ENCODE results near the gene WDR36. TPM values are rescaled to one million over a fixed set of nuclear protein-coding genes. Genes with fewer than 3 reads are reported as not detected.

The WDR36 gene
- polyA plus RNA-seq, 1 of the 3 experiments (the other 2 are of a cell fraction) = 6.7 TPM

GRCh38 chr5:111066261-111066938 is 25.7 kb upstream of the WDR36 start:
- Histone ChIP-seq H3K4me1 (ENCODE audit: control insufficient read depth in 1 of 2, insufficient read depth in 2 of 2, low read depth in 1 of 2, low read length in 1 of 2) (peaks cover 3 to 4% of the 10 kb centered on the region in 2 experiments; a peak in 3 of 4 replicates), H3K9me2 (no peaks in the 10 kb centered on the region), H2AFZ (ENCODE audit: low read depth) (0 out of 2 replicates have a peak overlapping the region, but pooled peaks have one; percentile 59), H3K9ac (no peak overlapping the region), H3K9me3 (no peaks in the 10 kb centered on the region), H3K4me2 (no peak overlapping the region), H4K20me1 (ENCODE audit: insufficient read depth) (no peaks in the 10 kb centered on the region), H3K27me3 (ENCODE audit: insufficient read depth) (no peaks in the 10 kb centered on the region), H3F3A (replicated peaks; ENCODE audit: insufficient read depth) (peaks cover 8% of the 10 kb centered on the region), H3K4me3 (ENCODE audit: low read depth in 2 of 2, low read length in 1 of 2) (no peak overlapping the region), H3K27ac (ENCODE audit: low read depth in 2 of 2, low read length in 1 of 2) (no peak overlapping the region), H3K79me2 (ENCODE audit: insufficient read depth) (no peaks in the 10 kb centered on the region; the same call in 1 of the 2 replicates), H3K36me3 (replicated peaks in 1 of 2; ENCODE audit: control insufficient read depth in 1 of 2, insufficient read depth in 2 of 2, low read length in 1 of 2) (no peaks in the 10 kb centered on the region)
- CTCF ChIA-PET = interaction anchor here (0.9 to 2.4 kb wide), 2 partner anchors 8 to 310 kb away, joined by 3 to 5 read pairs; no protein-coding TSS in a partner anchor
- TF ChIP-seq FOXJ3 (CRISPR knock-in tag; IDR thresholded peaks at IDR 0.05) (no peak), FOXM1 (IDR thresholded peaks at IDR 0.05; ENCODE audit: low read depth) (no peak), YY1 (IDR thresholded peaks at IDR 0.05; ENCODE audit: low read depth) (no peak), GATA2 (CRISPR knock-in tag; IDR thresholded peaks at IDR 0.05) (no peak)
- POLR2A ChIA-PET = no interaction called here
- 85% methylated on average over 2 of the region's 2 CpGs for WGBS (ENCODE audit: low lambda C conversion rate)
- no peak for DNase-seq

- TF ChIP-seq IRF3 (IDR thresholded peaks at IDR 0.05; ENCODE audit: low read depth, low read length) (no peak), CHD2 (IDR thresholded peaks at IDR 0.05; ENCODE audit: low read length, partially characterized antibody) (no peak), NFIC (IDR thresholded peaks at IDR 0.05; ENCODE audit: borderline replicate concordance) (no peak)
- POLR2A ChIA-PET = no interaction called here
- Histone ChIP-seq H3F3A (replicated peaks; ENCODE audit: insufficient read depth) (peaks cover 15% of the 10 kb centered on the region), H3K4me2 (no peak overlapping the region), H4K20me1 (ENCODE audit: insufficient read depth) (no peaks in the 10 kb centered on the region), H3K27ac (ENCODE audit: low read depth in 2 of 2, low read length in 1 of 2) (no peak overlapping the region), H2AFZ (ENCODE audit: low read depth) (no peak overlapping the region), H3K9ac (no peak overlapping the region), H3K79me2 (ENCODE audit: insufficient read depth) (no peaks in the 10 kb centered on the region; the same call in 1 of the 2 replicates), H3K9me3 (no peaks in the 10 kb centered on the region), H3K9me2 (no peaks in the 10 kb centered on the region), H3K27me3 (ENCODE audit: insufficient read depth) (no peaks in the 10 kb centered on the region), H3K4me3 (ENCODE audit: low read depth in 2 of 2, low read length in 1 of 2) (no peak overlapping the region), H3K36me3 (replicated peaks in 1 of 2; ENCODE audit: control insufficient read depth in 1 of 2, insufficient read depth in 2 of 2, low read length in 1 of 2) (no peaks in the 10 kb centered on the region), H3K4me1 (ENCODE audit: control insufficient read depth in 1 of 2, insufficient read depth in 2 of 2, low read depth in 1 of 2, low read length in 1 of 2) (peaks cover 3 to 7% of the 10 kb centered on the region in 2 experiments; a peak in 2 of 4 replicates)
- WGBS (ENCODE audit: low lambda C conversion rate) = 73% methylated on average over 2 of the region's 2 CpGs
- CTCF ChIA-PET = interaction anchor here (1.0 to 1.5 kb wide), 3 partner anchors 9 to 314 kb away, joined by 3 to 4 read pairs (median 3); no protein-coding TSS in a partner anchor
- no peak for DNase-seq
Measured at GRCh38 chr5:111068213-111068612, 23.9 kb upstream of the WDR36 start.

GRCh38 chr5:111069839-111070238 is 22.3 kb upstream of the WDR36 start:
- H3K9ac ChIP-seq = no peak overlapping the region
- H4K20me1 ChIP-seq (ENCODE audit: insufficient read depth) = no peaks in the 10 kb centered on the region
- no peaks in the 10 kb centered on the region for H3K36me3 ChIP-seq (replicated peaks in 1 of 2; ENCODE audit: control insufficient read depth in 1 of 2, insufficient read depth in 2 of 2, low read length in 1 of 2)
- POLR2A ChIA-PET = no interaction called here
- no peaks in the 10 kb centered on the region for H3K9me3 ChIP-seq
- no peaks in the 10 kb centered on the region for H3K79me2 ChIP-seq (ENCODE audit: insufficient read depth)
- DNase-seq = no peak
- H3K9me2 ChIP-seq = no peaks in the 10 kb centered on the region
- no peak overlapping the region for H3K4me2 ChIP-seq
- H3K27me3 ChIP-seq (ENCODE audit: insufficient read depth) = no peaks in the 10 kb centered on the region
- peaks cover 12% of the 10 kb centered on the region for H3F3A ChIP-seq (replicated peaks; ENCODE audit: insufficient read depth)
- H3K4me3 ChIP-seq (ENCODE audit: low read depth in 2 of 2, low read length in 1 of 2) = no peak overlapping the region
- peak overlapping the region; percentile 68 to 74 for H3K27ac ChIP-seq (ENCODE audit: low read depth in 2 of 2, low read length in 1 of 2)
- WGBS (ENCODE audit: low lambda C conversion rate) = 33% methylated on average over 4 of the region's 4 CpGs
- peaks cover 5 to 9% of the 10 kb centered on the region in 2 experiments for H3K4me1 ChIP-seq (ENCODE audit: control insufficient read depth in 1 of 2, insufficient read depth in 2 of 2, low read depth in 1 of 2, low read length in 1 of 2)
- CTCF ChIA-PET = interaction anchor here (1.4 kb wide), 1 partner anchor 313 kb away, joined by 4 read pairs; no protein-coding TSS in a partner anchor
- H2AFZ ChIP-seq (ENCODE audit: low read depth) = no peak overlapping the region; the same call in 1 of the 2 replicates
- TF ChIP-seq MEF2A (IDR thresholded peaks at IDR 0.05; ENCODE audit: borderline replicate concordance, low read depth) (peak; percentile 85), EZH2phosphoT487 (IDR thresholded peaks at IDR 0.05; ENCODE audit: borderline replicate concordance, low read depth) (no peak), MAX (IDR thresholded peaks at IDR 0.05; ENCODE audit: low read depth) (peak; percentile 43; the same call in 1 of the 2 replicates), CHD2 (IDR thresholded peaks at IDR 0.05; ENCODE audit: low read length, partially characterized antibody) (no peak), NFIC (IDR thresholded peaks at IDR 0.05; ENCODE audit: borderline replicate concordance) (peak; percentile 85), USF1 (IDR thresholded peaks at IDR 0.05; ENCODE audit: borderline replicate concordance, low read depth) (no peak), NRF1 (IDR thresholded peaks at IDR 0.05; ENCODE audit: low read depth, low read length) (no peak), PBX3 (IDR thresholded peaks at IDR 0.05) (peak; percentile 96), FOSL2 (IDR thresholded peaks at IDR 0.05; ENCODE audit: borderline replicate concordance, low read depth) (peak; percentile 15; the same call in 1 of the 2 replicates), ZBTB33 (IDR thresholded peaks at IDR 0.05; ENCODE audit: borderline replicate concordance, low read depth) (no peak)

All from SK-N-SH (cell line).